Measurements from ENCODE around the gene FGG.
"Not testable (repeated sequence)": the region's sequence is repeated elsewhere in the genome, so short reads cannot be mapped to it uniquely, and the experiment has no call there.

FGG gene

GRCh38 chr4:154610582-154610981, 1.9 kb downstream of the FGG start:
- DNase-seq (ENCODE audit: low spot score), result no peak

GRCh38 chr4:154609532-154609931, 2.9 kb downstream of the FGG start:
- DNase-seq (ENCODE audit: low spot score), result no peak

GRCh38 chr4:154608361-154609252, 3.8 kb downstream of the FGG start:
- no peak for DNase-seq (ENCODE audit: low spot score)

GRCh38 chr4:154606728-154607723, 5.4 kb downstream of the FGG start:
- no peak for DNase-seq (ENCODE audit: low spot score)

- DNase-seq (ENCODE audit: low spot score), result no peak
Measured at GRCh38 chr4:154604696-154605200, 7.7 kb downstream of the FGG start.

- DNase-seq (ENCODE audit: low spot score), result no peak
Measured at GRCh38 chr4:154603033-154603943, 9.2 kb downstream of the FGG start.

- DNase-seq (ENCODE audit: low spot score), result no peak
Measured at GRCh38 chr4:154602404-154603020, 9.9 kb downstream of the FGG start.

GRCh38 chr4:154597798-154598774, 14.4 kb downstream of the FGG start:
- DNase-seq (ENCODE audit: low spot score), result no peak

- not testable (repeated sequence) for DNase-seq (ENCODE audit: low spot score)
Measured at GRCh38 chr4:154597281-154597680, 15.2 kb downstream of the FGG start.

GRCh38 chr4:154595807-154596206, 16.6 kb downstream of the FGG start:
- no peak for DNase-seq (ENCODE audit: low spot score)

GRCh38 chr4:154594343-154594742, 18.1 kb downstream of the FGG start:
- DNase-seq (ENCODE audit: low spot score), result not testable (repeated sequence)

- no peak for DNase-seq (ENCODE audit: low spot score)
Measured at GRCh38 chr4:154593868-154594267, 18.6 kb downstream of the FGG start.

GRCh38 chr4:154591890-154592289, 20.6 kb downstream of the FGG start:
- no peak for DNase-seq (ENCODE audit: low spot score)

- no peak for DNase-seq (ENCODE audit: low spot score)
Measured at GRCh38 chr4:154590329-154591006, 22.0 kb downstream of the FGG start, which contains the start of gene FGA. TSS of gene FGA (minus strand) at chr4:154590742. CDS start at chr4:154590687, 55 bp downstream.

- DNase-seq (ENCODE audit: low spot score), result no peak
Measured at GRCh38 chr4:154589296-154590197, 22.9 kb downstream of the FGG start.

- no peak for DNase-seq (ENCODE audit: low spot score)
Measured at GRCh38 chr4:154588198-154588597, 24.3 kb downstream of the FGG start.

- no peak for DNase-seq (ENCODE audit: low spot score)
Measured at GRCh38 chr4:154586296-154587033, 26.0 kb downstream of the FGG start.

All from hematopoietic multipotent progenitor cell treated with erythropoietin and hydrocortisone succinate and interleukin-3 and kit ligand, for 15 days (in vitro differentiated cells).